ENCODE data around the gene PTPRN2.

The PTPRN2 gene

GRCh38 chr7:158002486-158003080 lies 585.0 kb downstream of the PTPRN2 start:
- DNase-seq: no peak

DNA sequence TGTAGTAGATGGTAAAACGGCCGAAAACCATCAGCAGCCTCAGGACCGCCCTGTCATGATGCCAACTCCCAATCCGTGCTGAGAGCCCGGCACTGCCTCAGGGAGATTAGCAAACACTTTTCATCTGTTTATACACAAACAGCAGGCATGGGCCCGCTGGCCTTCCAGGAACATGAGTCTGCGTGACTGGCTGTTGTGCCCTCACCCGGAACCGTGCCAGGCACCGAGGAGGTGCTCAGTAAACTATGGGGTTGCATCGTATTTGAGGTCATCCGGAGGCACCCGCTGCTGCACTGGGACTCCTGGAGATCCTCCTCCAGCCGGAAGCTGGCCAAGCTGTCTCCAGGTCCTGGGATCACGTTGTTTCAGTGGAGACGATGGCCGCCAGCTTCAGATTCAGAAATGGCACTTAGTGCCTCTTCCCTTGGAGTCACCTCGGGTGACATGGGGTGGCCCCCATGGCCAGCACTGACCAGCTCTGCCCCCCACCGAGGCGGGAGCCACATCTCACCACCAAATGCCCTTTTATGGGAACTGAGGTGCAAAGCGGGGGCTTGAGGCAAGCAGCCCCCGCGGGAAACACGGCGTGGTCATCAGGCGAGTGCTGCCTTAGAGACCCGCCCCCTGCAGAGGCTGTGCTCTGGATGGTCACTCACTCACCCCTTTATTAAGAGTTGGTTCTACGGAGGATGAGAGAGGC lies 585.9 kb downstream of the PTPRN2 start:
- DNase-seq: no peak

DNA sequence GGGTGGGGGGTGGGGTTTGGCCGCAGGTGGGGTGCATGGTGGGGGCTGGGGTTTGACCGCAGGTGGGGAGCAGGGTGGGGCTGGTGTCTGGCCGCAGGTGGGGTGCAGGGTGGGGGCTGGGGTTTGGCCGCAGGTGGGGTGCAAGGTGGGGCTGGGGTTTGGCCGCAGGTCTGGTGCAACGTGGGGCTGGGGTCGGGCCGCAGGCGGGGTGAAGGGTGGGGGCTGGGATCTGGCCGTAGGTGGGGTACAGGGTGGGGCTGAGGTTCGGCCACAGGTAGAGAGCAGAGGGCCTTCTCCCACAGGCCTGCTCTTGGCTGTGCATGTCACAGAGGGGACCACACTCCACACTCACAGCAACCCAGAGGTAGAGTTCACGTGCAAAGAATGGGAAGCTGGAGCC lies 586.6 kb downstream of the PTPRN2 start:
- DNase-seq: no peak

GRCh38 chr7:158000160-158000559 lies 587.5 kb downstream of the PTPRN2 start:
- no peak for DNase-seq

DNA sequence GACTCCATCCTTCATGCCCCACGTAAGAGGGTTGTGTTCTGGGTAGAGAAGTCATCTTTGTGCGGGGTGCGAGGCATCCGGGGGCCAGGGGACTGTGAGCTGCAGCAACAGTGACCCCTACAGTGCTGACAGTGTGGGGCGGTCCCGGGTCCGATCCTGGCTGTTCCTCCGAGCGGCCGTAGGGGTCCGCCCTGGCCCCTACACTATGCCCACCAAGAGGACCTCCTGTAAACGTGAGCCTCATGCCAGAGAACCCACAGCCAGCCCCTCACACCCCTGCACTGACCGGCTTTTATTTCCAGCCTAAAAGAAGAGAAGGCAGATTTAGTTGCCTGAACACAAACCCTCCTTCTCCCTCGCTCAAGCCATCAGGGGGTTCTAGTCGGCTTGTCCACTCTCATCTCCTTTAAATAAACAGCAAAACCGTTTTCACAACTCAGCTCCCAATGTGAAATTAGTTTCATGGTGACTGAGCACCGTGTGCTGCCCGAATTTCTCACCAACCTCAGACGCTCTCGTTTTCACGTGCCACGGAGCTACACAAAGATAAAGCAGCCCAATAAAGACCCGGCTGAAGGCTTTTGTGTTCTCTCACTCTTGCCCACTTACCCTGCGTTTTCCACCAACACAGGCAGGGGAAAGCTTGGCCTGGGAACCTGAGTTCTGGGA lies 588.6 kb downstream of the PTPRN2 start:
- no peak for DNase-seq

- no peak for DNase-seq
These were observed 590.2 kb downstream of the PTPRN2 start for GRCh38 chr7:157997471-157997870.

DNA sequence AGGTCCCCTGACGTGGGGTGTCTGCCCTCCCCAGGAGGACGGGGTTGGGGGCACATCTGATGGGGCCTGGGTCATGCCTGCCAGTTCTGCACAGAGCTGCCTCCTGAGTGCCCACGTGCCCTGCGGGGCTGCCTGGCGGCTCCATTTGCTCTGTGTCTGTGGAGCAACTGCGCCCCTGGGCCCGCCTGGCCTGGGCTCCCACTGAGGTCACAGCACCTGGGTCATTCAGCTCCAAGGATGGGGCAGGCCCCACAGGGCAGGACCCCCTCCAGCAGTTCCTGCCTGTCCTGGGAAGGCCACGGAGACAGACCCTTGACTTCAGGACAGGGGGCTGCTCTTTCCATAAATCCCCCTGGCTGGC lies 590.6 kb downstream of the PTPRN2 start:
- DNase-seq: no peak

DNA sequence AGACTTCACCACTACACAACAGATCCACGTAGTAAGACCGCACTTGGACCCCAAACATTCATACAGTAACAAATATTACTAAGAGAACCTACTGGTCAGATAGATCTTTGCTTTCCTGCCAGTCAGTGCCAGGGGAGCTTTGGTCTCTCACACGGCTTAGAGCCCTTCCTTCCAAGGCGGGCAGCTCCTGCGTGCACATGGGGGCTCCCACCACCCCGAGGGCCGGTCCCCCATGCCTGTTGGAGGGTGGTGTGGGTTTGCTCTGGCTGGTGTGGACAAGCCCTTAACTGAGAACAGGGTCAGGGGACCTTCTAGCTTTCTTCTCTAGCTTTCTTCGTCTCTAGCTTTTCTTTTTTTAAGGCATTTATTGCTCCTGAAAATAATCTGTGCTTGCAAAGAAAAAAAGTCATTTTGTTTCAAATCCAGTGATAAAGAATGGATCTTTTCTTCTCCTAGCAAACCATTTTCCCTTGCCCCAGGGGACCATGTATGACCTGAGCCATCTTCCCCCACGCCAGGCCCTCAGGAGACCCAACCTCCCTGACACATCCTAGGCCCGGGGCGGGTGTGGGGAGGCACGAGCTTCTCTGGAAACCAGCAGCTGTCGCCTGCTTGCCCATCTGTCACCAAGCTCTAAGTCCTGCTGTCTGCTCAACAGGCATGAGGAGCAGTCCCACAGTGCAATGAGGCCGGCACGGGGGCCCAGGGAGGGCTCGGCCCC lies 591.1 kb downstream of the PTPRN2 start:
- no peak for DNase-seq

- DNase-seq: no peak
These were observed 591.8 kb downstream of the PTPRN2 start for GRCh38 chr7:157995815-157996214.

DNA sequence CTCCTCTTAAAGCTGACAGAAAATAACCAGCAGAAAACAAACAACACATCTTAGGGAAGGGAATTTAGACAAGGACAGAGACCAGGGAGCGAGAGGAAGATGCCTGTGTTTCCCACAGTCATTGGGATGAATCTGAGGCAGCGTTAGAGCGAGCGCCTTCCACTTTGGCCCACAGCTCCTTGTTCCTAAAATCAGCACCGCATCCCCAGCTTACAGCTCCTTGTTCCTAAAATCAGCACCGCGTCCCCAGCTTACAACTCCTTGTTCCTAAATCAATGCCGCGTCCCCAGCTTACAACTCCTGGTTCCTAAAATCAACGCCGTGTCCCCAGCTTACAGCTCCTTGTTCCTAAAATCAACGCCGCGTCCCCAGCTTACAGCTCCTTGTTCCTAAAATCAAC lies 593.3 kb downstream of the PTPRN2 start:
- DNase-seq: no peak

DNA sequence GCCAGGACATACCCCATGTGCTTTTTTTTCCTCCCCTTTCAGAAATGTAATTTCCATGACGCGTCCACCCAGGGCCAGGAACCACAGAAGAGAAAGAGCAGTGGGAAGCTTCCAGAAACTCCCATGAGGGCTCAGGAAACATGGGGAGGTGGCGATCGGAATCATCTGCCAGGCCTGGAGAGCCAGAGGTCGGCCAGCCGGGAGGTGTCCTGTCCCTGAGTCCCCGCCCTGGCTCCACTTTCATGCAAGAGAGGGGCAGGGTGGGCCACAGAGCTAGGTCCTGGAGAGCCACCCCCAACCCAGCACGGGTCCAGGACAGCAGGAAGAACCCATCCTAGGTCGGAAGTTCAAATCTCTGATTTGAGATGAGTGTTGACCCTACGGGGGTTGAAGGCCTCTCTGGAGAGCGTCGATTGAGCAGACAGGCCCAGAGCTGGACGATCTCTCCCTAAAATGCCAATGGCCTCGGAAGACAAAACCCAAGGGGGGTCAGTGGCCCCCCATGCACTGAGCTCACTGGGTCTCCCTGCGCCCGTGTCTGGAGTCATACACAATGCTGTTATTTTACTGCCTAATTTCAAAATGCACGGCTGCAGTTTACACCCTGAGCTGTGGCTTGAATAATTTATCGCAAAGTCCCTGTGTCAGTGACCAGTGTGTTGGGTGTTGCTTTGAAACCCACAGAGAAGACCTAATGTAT lies 594.1 kb downstream of the PTPRN2 start:
- DNase-seq: no peak

DNA sequence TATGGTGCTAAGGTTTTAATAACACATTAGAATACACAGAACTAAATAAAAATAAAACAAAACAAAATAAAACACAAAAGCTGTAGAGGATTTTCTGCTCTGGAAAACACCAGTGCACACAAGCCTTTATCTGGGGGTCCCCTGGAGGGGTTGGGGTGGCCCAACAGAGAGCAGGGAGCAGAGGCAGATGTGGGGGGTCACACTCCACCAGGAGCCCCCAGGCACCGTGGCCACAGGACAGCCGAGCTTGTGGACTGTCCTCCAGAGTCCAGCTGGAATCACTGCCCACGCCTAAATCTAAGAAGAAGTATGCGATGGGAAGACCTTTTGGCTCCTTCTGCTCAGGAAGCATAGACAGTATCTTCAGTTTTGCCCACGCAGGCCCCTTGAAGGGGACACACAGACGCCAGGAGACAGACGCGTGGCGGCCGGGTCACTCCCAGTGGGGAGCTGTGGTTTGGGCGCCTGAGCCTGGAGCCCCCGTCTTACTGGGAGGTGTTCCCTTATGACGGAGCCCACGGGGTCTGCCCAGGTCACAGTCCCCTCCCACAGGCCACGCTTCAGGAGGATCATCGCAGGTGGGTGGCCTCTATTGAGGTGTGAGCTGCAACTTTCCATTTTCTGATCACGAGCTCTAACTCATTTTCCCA lies 595.0 kb downstream of the PTPRN2 start:
- no peak for DNase-seq

- no peak for DNase-seq
These were observed 595.9 kb downstream of the PTPRN2 start for GRCh38 chr7:157991761-157992160.

GRCh38 chr7:157991351-157991750 lies 596.3 kb downstream of the PTPRN2 start:
- DNase-seq: no peak

DNA sequence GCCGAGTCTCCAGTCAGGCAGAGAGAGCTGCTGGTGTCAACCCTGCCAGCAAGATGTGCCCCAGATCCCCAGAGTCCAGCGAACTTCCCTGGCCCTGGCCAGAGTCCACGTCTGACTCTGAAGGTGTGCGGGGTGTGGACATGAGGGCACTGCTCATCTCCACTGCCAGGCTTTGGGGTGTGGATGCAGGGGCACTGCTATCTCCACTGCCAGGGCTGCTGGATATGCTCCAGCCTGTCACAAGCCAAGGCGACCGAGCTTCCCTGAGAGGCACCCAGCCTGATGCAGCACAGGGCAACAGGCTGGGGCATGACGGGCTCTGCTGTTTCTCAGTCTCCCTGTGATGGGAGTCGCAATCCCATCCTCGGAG lies 596.8 kb downstream of the PTPRN2 start:
- no peak for DNase-seq

DNA sequence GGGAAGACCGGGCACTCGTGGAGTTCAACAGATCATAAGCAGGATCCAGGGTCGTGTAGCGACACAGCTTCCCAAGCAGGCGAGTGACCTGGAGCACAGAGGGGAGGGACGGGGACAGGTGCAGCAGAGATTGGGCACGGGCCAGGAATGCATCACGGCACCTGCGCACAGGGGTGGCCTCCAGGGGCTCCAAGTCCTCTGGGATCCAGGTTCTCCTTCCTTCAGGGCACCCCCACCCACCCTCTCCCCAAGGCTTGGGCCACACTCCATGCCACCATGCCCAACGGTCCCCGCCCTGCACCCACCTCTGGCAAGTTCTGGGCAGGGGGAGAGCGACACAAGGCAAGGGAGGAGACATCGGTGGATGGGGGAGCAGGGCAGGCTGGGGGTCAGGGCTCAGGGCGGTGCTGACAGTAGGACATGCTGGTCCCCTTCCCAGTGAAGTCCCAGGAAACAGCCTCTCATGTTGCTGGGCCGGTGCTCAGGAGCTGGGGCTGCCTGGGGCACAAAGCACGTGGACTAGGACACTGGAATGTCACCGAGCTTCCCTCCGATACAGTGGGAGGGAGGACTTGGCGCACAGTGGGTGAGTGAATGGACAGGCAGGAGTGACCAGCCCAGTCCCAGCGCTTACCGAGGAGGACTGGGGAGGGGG lies 597.3 kb downstream of the PTPRN2 start:
- DNase-seq: no peak

DNA sequence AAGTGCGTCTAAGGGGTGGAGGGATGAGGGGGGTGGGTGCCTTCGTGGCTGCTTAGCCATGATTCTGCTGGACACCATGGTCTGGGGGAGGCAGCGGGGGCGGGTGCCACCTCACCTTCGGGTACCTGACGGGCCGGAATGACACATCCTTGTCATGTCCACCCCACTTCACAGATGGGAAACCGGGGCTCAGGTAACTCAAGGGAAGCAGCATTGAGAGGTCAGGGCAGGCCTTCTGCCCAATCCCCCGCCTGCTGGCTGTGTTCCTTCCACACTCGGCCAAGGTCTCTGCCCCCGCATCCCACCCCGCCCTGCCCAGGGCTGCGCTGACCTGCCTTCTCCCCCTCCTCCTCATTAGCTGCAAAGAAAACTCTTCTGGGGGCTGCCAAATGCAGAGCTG lies 598.0 kb downstream of the PTPRN2 start:
- DNase-seq: no peak

GRCh38 chr7:157987906-157988305 lies 599.7 kb downstream of the PTPRN2 start:
- no peak for DNase-seq

- DNase-seq: no peak
These were observed 601.6 kb downstream of the PTPRN2 start for GRCh38 chr7:157986051-157986450.

GRCh38 chr7:157985636-157986035 lies 602.0 kb downstream of the PTPRN2 start:
- no peak for DNase-seq

- no peak for DNase-seq
These were observed 603.0 kb downstream of the PTPRN2 start for GRCh38 chr7:157984423-157985163.

Data from fibroblast of skin of abdomen (primary cell).